IPS DF 4.7 (cell line): ENCODE measurements around the gene AMIGO1.

Source experiments
- DNase-seq: peaks from one replicate; pipeline ENCODE4 v3.0.0-alpha.2; 2013; ENCODE audit warnings: low spot score; ENCODE audit errors: extremely low read depth

AMIGO1 gene

GRCh38 chr1:109532365-109533136 lies 23.0 kb upstream of the AMIGO1 start:
- no peak for DNase-seq

- DNase-seq = no peak
Observed at GRCh38 chr1:109531826-109532364, 22.4 kb upstream of the AMIGO1 start.

GRCh38 chr1:109531380-109531779 lies 21.9 kb upstream of the AMIGO1 start:
- no peak for DNase-seq

- no peak for DNase-seq
Observed at GRCh38 chr1:109530457-109531087, 21.0 kb upstream of the AMIGO1 start.

- DNase-seq = no peak
Observed at GRCh38 chr1:109529881-109530456, 20.4 kb upstream of the AMIGO1 start.

- DNase-seq = no peak
Observed at GRCh38 chr1:109528712-109529111, 19.2 kb upstream of the AMIGO1 start.

GRCh38 chr1:109527846-109528695 lies 18.5 kb upstream of the AMIGO1 start:
- no peak for DNase-seq

- no peak for DNase-seq
Observed at GRCh38 chr1:109527098-109527811, 17.7 kb upstream of the AMIGO1 start.

GRCh38 chr1:109523706-109524105 lies 14.2 kb upstream of the AMIGO1 start:
- no peak for DNase-seq

- DNase-seq = no peak
Observed at GRCh38 chr1:109522026-109522425, 12.5 kb upstream of the AMIGO1 start.

GRCh38 chr1:109521002-109521951 lies 11.8 kb upstream of the AMIGO1 start:
- DNase-seq = no peak

- no peak for DNase-seq
Observed at GRCh38 chr1:109517337-109517736, 7.8 kb upstream of the AMIGO1 start.

- no peak for DNase-seq
Observed at GRCh38 chr1:109516872-109517271, 7.3 kb upstream of the AMIGO1 start.

- DNase-seq = no peak
Observed at GRCh38 chr1:109514846-109515245, 5.3 kb upstream of the AMIGO1 start.

GRCh38 chr1:109513110-109513710 lies 3.7 kb upstream of the AMIGO1 start:
- DNase-seq = no peak

- no peak for DNase-seq
Observed at GRCh38 chr1:109508873-109509175, 703 bp downstream of the AMIGO1 start.

- no peak for DNase-seq
Observed at GRCh38 chr1:109508001-109508872, 1.3 kb downstream of the AMIGO1 start.

GRCh38 chr1:109504974-109505373 lies 4.6 kb downstream of the AMIGO1 start:
- no peak for DNase-seq

- DNase-seq = no peak
Observed at GRCh38 chr1:109503935-109504334, 5.6 kb downstream of the AMIGO1 start.
